SK-N-SH (cell line): Measurements from ENCODE around the gene SPATA13. TPM values are rescaled to one million over a fixed set of nuclear protein-coding genes. Genes with fewer than 3 reads are reported as not detected.

Experiments used
- CTCF ChIA-PET: fragments of 300-600, 350-600 bp; formaldehyde crosslinking; extraction: SDS; loops from one replicate; lab custom pipeline; 2021; lab: Yijun Ruan, JAX
- POLR2A ChIA-PET: fragments of 350-600 bp; sonication (Branson Sonifier 250); formaldehyde crosslinking; extraction: SDS; loops from one replicate; lab custom pipeline; 2020; ENCODE audit warnings: antibody characterized with exemption, inconsistent platforms; lab: Yijun Ruan, JAX
- DNase-seq: peaks from one replicate; pipeline ENCODE4 v3.0.0; 2012
- H2AFZ ChIP-seq: fragments of 200-600 bp; sonication (generic); 2 replicates; pipeline ENCODE4 v1.8.1; 2016; ENCODE audit warnings: antibody characterized with exemption, mild to moderate bottlenecking, low read depth
- H3F3A ChIP-seq: fragments of 200-600 bp; sonication (generic); replicated peaks from 2 replicates; pipeline ENCODE3; 2016; ENCODE audit warnings: antibody characterized with exemption, mild to moderate bottlenecking; ENCODE audit not compliant: insufficient read depth
- H3K27ac ChIP-seq, 2 experiments: fragments of 200-500 bp in 1 of 2; fragments of 200-600 bp in 1 of 2; sonication (Bioruptor generic) in 1 of 2; sonication (generic), shearing (Covaris generic) in 1 of 2; 2 replicates each; pipeline versions ENCODE4 v1.5.1 to v1.6.1; 2014 to 2016; ENCODE audit warnings: low read depth in 2 of 2, inconsistent platforms in 1 of 2, low read length in 1 of 2, mild to moderate bottlenecking in 1 of 2, mixed read lengths in 1 of 2
- H3K27me3 ChIP-seq: fragments of 200-600 bp; sonication (generic), shearing (Covaris generic); 2 replicates; pipeline ENCODE4 v1.6.1; 2016; ENCODE audit warnings: mixed run types; ENCODE audit not compliant: insufficient read depth
- H3K36me3 ChIP-seq, 2 experiments: fragments of 200-500 bp in 1 of 2; fragments of 200-600 bp in 1 of 2; sonication (Bioruptor generic) in 1 of 2; sonication (generic) in 1 of 2; replicated peaks in 1 of 2; 2 replicates each; pipeline versions ENCODE3 to v1.5.1; 2014 to 2016; ENCODE audit warnings: low read length in 1 of 2, mild to moderate bottlenecking in 1 of 2; ENCODE audit not compliant: insufficient read depth in 2 of 2, control insufficient read depth in 1 of 2
- H3K4me1 ChIP-seq, 2 experiments: fragments of 200-500 bp in 1 of 2; fragments of 200-600 bp in 1 of 2; sonication (Bioruptor generic) in 1 of 2; sonication (generic), shearing (Covaris generic) in 1 of 2; 2 replicates each; pipeline versions ENCODE4 v1.5.1 to v1.6.1; 2014 to 2016; ENCODE audit warnings: low read depth in 1 of 2, low read length in 1 of 2, mixed run types in 1 of 2; ENCODE audit not compliant: insufficient read depth in 2 of 2, control insufficient read depth in 1 of 2
- H3K4me2 ChIP-seq: fragments of 200-600 bp; sonication (generic), shearing (Covaris generic); 2 replicates; pipeline ENCODE4 v1.6.1; 2017; ENCODE audit warnings: mixed run types
- H3K4me3 ChIP-seq, 2 experiments: fragments of 200-500 bp in 1 of 2; fragments of 200-600 bp in 1 of 2; sonication (Bioruptor generic) in 1 of 2; sonication (generic), shearing (Covaris generic) in 1 of 2; 2 replicates each; pipeline versions ENCODE4 v1.5.1 to v1.8.1; 2014 to 2016; ENCODE audit warnings: low read depth in 2 of 2, inconsistent platforms in 1 of 2, low read length in 1 of 2, mild to moderate bottlenecking in 1 of 2, mixed read lengths in 1 of 2, moderate library complexity in 1 of 2
- H3K79me2 ChIP-seq: fragments of 200-600 bp; sonication (generic); 2 replicates; pipeline ENCODE4 v1.8.1; 2017; ENCODE audit warnings: mild to moderate bottlenecking; ENCODE audit not compliant: insufficient read depth
- H3K9ac ChIP-seq: fragments of 200-600 bp; sonication (generic); 2 replicates; pipeline ENCODE4 v1.6.1; 2017; ENCODE audit warnings: mixed run types
- H3K9me2 ChIP-seq: fragments of 200-600 bp; sonication (generic); 2 replicates; pipeline ENCODE4 v1.6.1; 2017; ENCODE audit warnings: mixed run types
- H3K9me3 ChIP-seq: fragments of 200-600 bp; sonication (generic); 2 replicates; pipeline ENCODE4 v1.6.1; 2017; ENCODE audit warnings: mixed run types, mild to moderate bottlenecking, moderate library complexity
- H4K20me1 ChIP-seq: fragments of 200-600 bp; sonication (generic); 2 replicates; pipeline ENCODE4 v1.6.1; 2017; ENCODE audit warnings: mild to moderate bottlenecking, mixed run types; ENCODE audit not compliant: insufficient read depth
- GATA2 ChIP-seq: sonication (generic); formaldehyde crosslinking; IDR thresholded peaks from 2 replicates; pipeline ENCODE4 v1.5.0; 2020; ENCODE audit warnings: mild to moderate bottlenecking, missing genetic modification reagents
- NRF1 ChIP-seq: IDR thresholded peaks from 2 replicates; pipeline ENCODE4 v1.6.1; 2012; ENCODE audit warnings: low read depth, mild to moderate bottlenecking, low read length
- RAD21 ChIP-seq: IDR thresholded peaks from 2 replicates; pipeline ENCODE4 v1.6.1; 2012; ENCODE audit warnings: mild to moderate bottlenecking, low read length
- RCOR1 ChIP-seq: fragments of 150-350 bp; IDR thresholded peaks from 2 replicates; pipeline ENCODE4 v1.6.1; 2017; ENCODE audit warnings: antibody characterized with exemption, low read length
- RFX5 ChIP-seq: IDR thresholded peaks from 2 replicates; pipeline ENCODE4 v1.6.1; 2012; ENCODE audit warnings: mild to moderate bottlenecking, improper control_type of control experiment, low read length
- SIN3A ChIP-seq: IDR thresholded peaks from 2 replicates; pipeline ENCODE4 v1.6.1; 2012; ENCODE audit warnings: low read depth, mild to moderate bottlenecking, low read length, moderate library complexity, borderline replicate concordance
- TAF1 ChIP-seq: IDR thresholded peaks from 2 replicates; pipeline ENCODE4 v1.6.1; 2012; ENCODE audit warnings: low read depth, mild to moderate bottlenecking, low read length, moderate library complexity, borderline replicate concordance
- TEAD4 ChIP-seq: IDR thresholded peaks from 2 replicates; pipeline ENCODE4 v1.4.0; 2012; ENCODE audit warnings: mild to moderate bottlenecking, borderline replicate concordance; ENCODE audit not compliant: insufficient read depth
- WGBS: methylation state at CpG from one replicate; pipeline ENCODE4 v1.1.6; 2017; ENCODE audit warnings: low lambda C conversion rate; 5-methylcytosine and 5-hydroxymethylcytosine counted together
- polyA plus RNA-seq, 3 experiments: library from polyadenylated mRNA; depleted of rRNA; stranded (reverse); fragments of >200 nt; gene quantifications; 2 replicates each; pipeline ENCODE4 v1.2.3, GENCODE V29; 2012
- small RNA-seq, 7 experiments: library from RNA; depleted of rRNA; stranded (forward); fragments of <200 nt; gene quantifications; one replicate each; pipeline ENCODE3, GENCODE V24; 2012
- TF ChIP-seq, protein P1 (sequence below): IDR thresholded peaks from 2 replicates; pipeline ENCODE4 v1.4.0; 2012; ENCODE audit warnings: low read depth

SPATA13 gene
- polyA plus RNA-seq, 1 of the 3 experiments (the other 2 are of a cell fraction): 4.3 TPM

DNA sequence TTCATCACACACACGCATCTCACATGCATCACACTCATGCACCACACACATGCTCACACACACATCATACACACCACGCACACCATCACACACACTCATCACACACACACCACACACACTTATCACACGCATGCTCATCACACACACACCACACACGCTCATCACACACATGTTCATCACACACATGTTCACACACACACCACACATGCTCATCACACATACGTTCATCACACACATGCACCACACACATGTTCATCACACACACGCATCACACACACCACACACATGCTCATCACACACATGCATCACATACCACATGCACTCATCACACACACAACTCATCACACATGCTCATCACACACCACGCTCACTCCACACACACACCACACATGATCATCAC, 195.8 kb downstream of the SPATA13 start:
- Histone ChIP-seq H3K79me2 (no peaks in the 10 kb centered on the region), H3K27ac (no peak overlapping the region), H3K9me2 (no peaks in the 10 kb centered on the region), H3K9me3 (no peaks in the 10 kb centered on the region), H3F3A (no peaks in the 10 kb centered on the region), H3K9ac (no peak overlapping the region), H3K4me2 (no peak overlapping the region), H4K20me1 (no peaks in the 10 kb centered on the region), H2AFZ (no peak overlapping the region), H3K4me3 (no peak overlapping the region), H3K4me1 (no peaks in the 10 kb centered on the region), H3K36me3 (no peaks in the 10 kb centered on the region), H3K27me3 (no peaks in the 10 kb centered on the region)
- 77% methylated on average over 7 of the region's 7 CpGs for WGBS
- TF ChIP-seq TAF1 (no peak), RCOR1 (no peak), RAD21 (no peak), SIN3A (no peak), TEAD4 (no peak), NRF1 (no peak), RFX5 (no peak), GATA2 (CRISPR knock-in tag) (no peak)
- TF ChIP-seq, protein P1, sequence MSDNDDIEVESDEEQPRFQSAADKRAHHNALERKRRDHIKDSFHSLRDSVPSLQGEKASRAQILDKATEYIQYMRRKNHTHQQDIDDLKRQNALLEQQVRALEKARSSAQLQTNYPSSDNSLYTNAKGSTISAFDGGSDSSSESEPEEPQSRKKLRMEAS: no peak
- CTCF ChIA-PET: no interaction called here
- no peak for DNase-seq
- POLR2A ChIA-PET: no interaction called here

Small RNA genes within 50 kb of the gene (small RNA-seq; reads per million reads assigned to genes)
- 0 to 10.1 (median 4.2) reads per million in 7 experiments for gene MIR2276

Other genes starting within 250 kb of the SPATA13 start
- not detected in 2 replicates for gene C1QTNF9, start 148.9 kb downstream of the SPATA13 start, polyA plus RNA-seq (2012; rRNA removed)